Transverse colon (tissue), 4 donors: Measurements from ENCODE around the gene TICAM1. TPM values are rescaled to one million over a fixed set of nuclear protein-coding genes. Genes with fewer than 3 reads are reported as not detected.

ENCODE experiments used
- DNase-seq: peaks from one replicate; pipeline ENCODE4 v3.0.0-alpha.2; 2019
- H3K27ac ChIP-seq, 4 donors: fragments of 200-600 bp; sonication (generic); 2 replicates each; pipeline ENCODE4 v1.5.1; 2016 to 2018; ENCODE audit warnings: inconsistent platforms in 4 of 4
- H3K27me3 ChIP-seq: fragments of 200-600 bp; sonication (generic); 2 replicates; pipeline ENCODE4 v1.5.1; 2017; ENCODE audit warnings: inconsistent platforms
- H3K36me3 ChIP-seq, 4 donors: fragments of 200-600 bp; sonication (generic); 2 replicates each; pipeline ENCODE4 v1.5.1; 2017 to 2019; ENCODE audit warnings: inconsistent platforms in 4 of 4
- H3K4me1 ChIP-seq, 4 donors: fragments of 200-600 bp; sonication (generic); 2 replicates each; pipeline ENCODE4 v1.5.1; 2017 to 2020; ENCODE audit warnings: inconsistent platforms in 4 of 4
- H3K4me3 ChIP-seq, 4 donors: fragments of 200-600 bp; sonication (generic); 1 replicate in 1 of 4; 2 replicates in 3 of 4; pipeline versions ENCODE4 v1.5.1 to v1.6.1; 2017 to 2019; ENCODE audit warnings: inconsistent platforms in 4 of 4
- H3K9me3 ChIP-seq, 2 donors: fragments of 200-600 bp; sonication (generic); 2 replicates each; pipeline ENCODE4 v1.5.1; 2017 to 2019; ENCODE audit warnings: inconsistent platforms in 2 of 2
- CTCF ChIP-seq, 5 experiments: fragments of 200-600 bp in 3 of 5; fragments of 450-650 bp in 2 of 5; sonication (generic) in 3 of 5; IDR thresholded peaks; 1 replicate in 2 of 5; 2 replicates in 3 of 5; pipeline ENCODE4 v1.5.1; 2016 to 2017; ENCODE audit warnings: antibody characterized with exemption in 5 of 5, inconsistent platforms in 3 of 5, mild to moderate bottlenecking in 2 of 5, moderate library complexity in 1 of 5
- EP300 ChIP-seq: sonication (generic); formaldehyde crosslinking; IDR thresholded peaks from one replicate; pipeline ENCODE4 v1.6.1; 2017; ENCODE audit warnings: antibody characterized with exemption, low read depth
- POLR2A ChIP-seq: fragments of 450-650 bp; IDR thresholded peaks from one replicate; pipeline ENCODE4 v1.6.1; 2016; ENCODE audit warnings: antibody characterized with exemption, mild to moderate bottlenecking, moderate library complexity
- POLR2AphosphoS5 ChIP-seq, 3 donors: sonication (generic); formaldehyde crosslinking; IDR thresholded peaks; one replicate each; pipeline ENCODE4 v1.6.1; 2016; ENCODE audit warnings: antibody characterized with exemption in 3 of 3
- WGBS, 2 donors: methylation state at CpG; one replicate each; pipeline ENCODE4 v1.1.5; 2018; ENCODE audit warnings: low coverage in 1 of 2; 5-methylcytosine and 5-hydroxymethylcytosine counted together
- in situ Hi-C, 4 donors: fragments of 200-750 bp; cut with MboI; loops; one replicate each; pipeline versions ENCODE4 v1.15.0 to v1.15.1; 2017; ENCODE audit warnings: low sequenced_read_pairs in 3 of 4, low pct_ligation_motif_present in 1 of 4, low pct_unique_long_range_greater_than_20kb in 1 of 4
- intact Hi-C: fragments of 100-400 bp; cut with DNase I; formaldehyde crosslinking; loops from one replicate; pipeline ENCODE4 v1.15.1; 2023; ENCODE audit warnings: low total_unique reads
- total RNA-seq, 4 donors: library from RNA; depleted of rRNA; stranded (reverse); fragments of >200 nt; gene quantifications; one replicate each; pipeline ENCODE4 v1.1.0, GENCODE V29; 2016

Gene TICAM1
- total RNA-seq, 4 donors from 2014 or later, result 17.7 to 66.6 (median 20.8) TPM

GRCh38 chr19:4821265-4821664 is 10.2 kb downstream of the TICAM1 start:
- intact Hi-C loops, result no loop called here

GRCh38 chr19:4817467-4818277 is 13.8 kb downstream of the TICAM1 start:
- 89% methylated on average over 10 of the region's 32 CpGs; no CpG with 5 or more reads in 1 of the 2 donors for WGBS, 2 donors
- Histone ChIP-seq H3K4me3 (no peak overlapping the region), H3K27ac (no peak overlapping the region), H3K36me3 (no peaks in the 10 kb centered on the region), H3K9me3 (no peaks in the 10 kb centered on the region), H3K4me1 (peaks cover 0 to 17% (median 6%) of the 10 kb centered on the region in 4 donors), H3K27me3 (no peaks in the 10 kb centered on the region)
- TF ChIP-seq POLR2AphosphoS5 (IDR thresholded peaks at IDR 0.05) (no peak), EP300 (no peak), POLR2A (no peak), CTCF (IDR thresholded peaks at IDR 0.05) (no peak)
- no peak for DNase-seq
- intact Hi-C loops (no loop called here), in situ Hi-C loops (loop anchor here in 1 of 4 donors (25.0 kb wide), 1 partner anchor 95 kb away; the partner anchor contains the start of genes ARRDC5 and UHRF1)

More at GRCh38 chr19:4821265-4821664, 10.2 kb downstream of the TICAM1 start:
- in situ Hi-C loops, result loop anchor here in 1 of 4 donors (25.0 kb wide), 1 partner anchor 91 kb away; the partner anchor contains the start of genes ARRDC5 and UHRF1
- DNase-seq, result no peak
- Histone ChIP-seq H3K27ac (no peak overlapping the region), H3K9me3 (no peaks in the 10 kb centered on the region), H3K36me3 (no peaks in the 10 kb centered on the region), H3K27me3 (no peaks in the 10 kb centered on the region), H3K4me3 (no peak overlapping the region), H3K4me1 (peaks cover 0 to under 1% (median 0%) of the 10 kb centered on the region in 4 donors)
- TF ChIP-seq CTCF (IDR thresholded peaks at IDR 0.05) (no peak), EP300 (no peak), POLR2AphosphoS5 (IDR thresholded peaks at IDR 0.05) (no peak), POLR2A (no peak)
- 69 to 98% methylated on average over 4 of the region's 4 CpGs for WGBS, 2 donors

- H3K9me3 ChIP-seq, result no peaks in the 10 kb centered on the region
- no peaks in the 10 kb centered on the region for H3K36me3 ChIP-seq
- no peak overlapping the region for H3K4me3 ChIP-seq
- peaks cover 0 to 22% (median 10%) of the 10 kb centered on the region in 4 donors for H3K4me1 ChIP-seq
- WGBS, 2 donors, result 95 to 100% methylated on average over 6 to 15 of the region's 16 CpGs
- no peaks in the 10 kb centered on the region for H3K27me3 ChIP-seq
- in situ Hi-C loops, result loop anchor here in 1 of 4 donors (25.0 kb wide), 1 partner anchor 95 kb away; the partner anchor contains the start of genes ARRDC5 and UHRF1
- intact Hi-C loops, result no loop called here
- TF ChIP-seq EP300 (no peak), POLR2A (no peak), CTCF (IDR thresholded peaks at IDR 0.05) (no peak), POLR2AphosphoS5 (IDR thresholded peaks at IDR 0.05) (no peak)
- DNase-seq, result no peak
- no peak overlapping the region for H3K27ac ChIP-seq
Observed at GRCh38 chr19:4816950-4817278, 14.6 kb downstream of the TICAM1 start.

GRCh38 chr19:4816202-4816949 is 15.1 kb downstream of the TICAM1 start:
- in situ Hi-C loops, result loop anchor here in 1 of 4 donors (25.0 kb wide), 1 partner anchor 96 kb away; the partner anchor contains the start of genes ARRDC5 and UHRF1
- Histone ChIP-seq H3K36me3 (no peaks in the 10 kb centered on the region), H3K9me3 (no peaks in the 10 kb centered on the region), H3K27ac (peak overlapping the region; percentile 7 to 47 (median 15)), H3K4me3 (no peak overlapping the region), H3K27me3 (no peaks in the 10 kb centered on the region), H3K4me1 (peaks cover 0 to 22% (median 10%) of the 10 kb centered on the region in 4 donors)
- DNase-seq, result no peak
- WGBS, 2 donors, result 93% methylated on average over 3 to 31 of the region's 35 CpGs
- intact Hi-C loops, result no loop called here
- no peak for TF ChIP-seq EP300
- no peak for TF ChIP-seq POLR2AphosphoS5 (IDR thresholded peaks at IDR 0.05)
